Stomach (tissue), 4 donors: ENCODE data around the gene VWC2L.

Experiments used
- CTCF ChIP-seq, 7 experiments: fragments of 450-650 bp in 4 of 7; fragments of 200-600 bp in 3 of 7; sonication (generic) in 3 of 7; IDR thresholded peaks; one replicate each; pipeline ENCODE4 v1.5.1; 2016 to 2019; ENCODE audit warnings: antibody characterized with exemption in 7 of 7, control low read depth in 2 of 7, mild to moderate bottlenecking in 1 of 7
- POLR2A ChIP-seq, 4 donors: fragments of 450-650 bp; IDR thresholded peaks; one replicate each; pipeline ENCODE4 v1.6.1; 2016; ENCODE audit warnings: antibody characterized with exemption in 4 of 4, control low read depth in 2 of 4, mild to moderate bottlenecking in 1 of 4, moderate library complexity in 1 of 4
- POLR2AphosphoS5 ChIP-seq, 3 donors: sonication (generic); formaldehyde crosslinking; IDR thresholded peaks; one replicate each; pipeline ENCODE4 v1.6.1; 2016; ENCODE audit warnings: antibody characterized with exemption in 3 of 3

- TF ChIP-seq CTCF (IDR thresholded peaks at IDR 0.05), result no peak
- no peak for TF ChIP-seq POLR2AphosphoS5 (IDR thresholded peaks at IDR 0.05)
- no peak for TF ChIP-seq POLR2A (IDR thresholded peaks at IDR 0.05)
Measured at GRCh38 chr2:214504599-214505376, 93.9 kb downstream of the VWC2L start.
